Gastroesophageal sphincter (tissue), 3 donors: ENCODE measurements around the gene TLL1.

Source experiments
- CTCF ChIP-seq, 4 experiments: fragments of 200-600 bp in 2 of 4; fragments of 450-650 bp in 2 of 4; sonication (generic) in 1 of 4; IDR thresholded peaks; one replicate each; pipeline ENCODE4 v1.5.1; 2017 to 2019; ENCODE audit warnings: antibody characterized with exemption in 4 of 4, mild to moderate bottlenecking in 2 of 4, moderate library complexity in 2 of 4
- EP300 ChIP-seq: sonication (generic); formaldehyde crosslinking; IDR thresholded peaks from one replicate; pipeline ENCODE4 v1.6.1; 2017; ENCODE audit warnings: antibody characterized with exemption, mild to moderate bottlenecking
- POLR2A ChIP-seq, 2 donors: fragments of 450-650 bp; IDR thresholded peaks; one replicate each; pipeline ENCODE4 v1.6.1; 2017; ENCODE audit warnings: antibody characterized with exemption in 2 of 2, mild to moderate bottlenecking in 2 of 2, moderate library complexity in 1 of 2
- POLR2AphosphoS5 ChIP-seq: sonication (generic); formaldehyde crosslinking; IDR thresholded peaks from one replicate; pipeline ENCODE4 v1.6.1; 2017; ENCODE audit warnings: antibody characterized with exemption

- TF ChIP-seq CTCF (IDR thresholded peaks at IDR 0.05) (no peak), POLR2AphosphoS5 (no peak), POLR2A (IDR thresholded peaks at IDR 0.05) (no peak), EP300 (no peak)
Measured at GRCh38 chr4:165953181-165953580, 80.1 kb downstream of the TLL1 start.
